HCT116 (cell line): ENCODE measurements around the gene HRH3. TPM values are rescaled to one million over a fixed set of nuclear protein-coding genes. Genes with fewer than 3 reads are reported as not detected.

ENCODE experiments used
- ATAC-seq: fragments of 200-7000 bp; cut with Tn5 transposase; 2 replicates; pipeline ENCODE4 v1.9.1; 2020; ENCODE audit warnings: mild to moderate bottlenecking, moderate library complexity
- BruUV-seq: library from RNA; stranded (reverse); fragments of 400-500 nt; replicated peaks from 2 replicates; lab custom pipeline; 2021; lab: Mats Ljungman, UMichigan
- CTCF ChIA-PET: fragments of 300-600 bp; sonication (Branson Sonifier 250); formaldehyde crosslinking; loops from one replicate; lab custom pipeline; 2021; ENCODE audit warnings: antibody characterized with exemption; lab: Charles Lee
- POLR2A ChIA-PET: fragments of 300-600, 350-600 bp; sonication (Branson Sonifier 250); formaldehyde crosslinking; loops from one replicate; lab custom pipeline; 2021; ENCODE audit warnings: antibody characterized with exemption; lab: Charles Lee
- RAD21 ChIA-PET, 2 experiments: fragments of 300-600 bp; sonication (Branson Sonifier 250); formaldehyde crosslinking; loops; one replicate each; lab custom pipeline; 2023; ENCODE audit warnings: low total read pairs in 2 of 2; ENCODE audit not compliant: uncharacterized antibody in 2 of 2, unreplicated experiment in 2 of 2, low non-redundant PET in 1 of 2; lab: Charles Lee
- DNase-seq: peaks from one replicate; pipeline ENCODE4 v3.0.0-alpha.2; 2010; ENCODE audit warnings: low read depth, low spot score
- H2AFZ ChIP-seq: fragments of 200-600 bp; shearing (Covaris generic), sonication (generic); 2 replicates; pipeline ENCODE4 v1.6.1; 2017; ENCODE audit warnings: low read depth, mixed run types, mixed read lengths, antibody characterized with exemption, low read length; ENCODE audit not compliant: poor library complexity, severe bottlenecking
- H3K27ac ChIP-seq: 2 replicates; pipeline ENCODE4 v1.5.1; 2012; ENCODE audit warnings: low read depth, low read length
- H3K27me3 ChIP-seq: fragments of 200-600 bp; sonication (generic); 2 replicates; pipeline ENCODE4 v1.6.1; 2016; ENCODE audit warnings: mixed run types, low read length, mixed read lengths; ENCODE audit not compliant: insufficient read depth
- H3K36me3 ChIP-seq, 2 experiments: fragments of 200-500 bp in 1 of 2; fragments of 200-600 bp in 1 of 2; sonication (Bioruptor generic) in 1 of 2; sonication (generic) in 1 of 2; 2 replicates each; pipeline versions ENCODE4 v1.5.1 to v1.6.1; 2014 to 2016; ENCODE audit warnings: low read length in 2 of 2, inconsistent platforms in 1 of 2, mixed read lengths in 1 of 2, mixed run types in 1 of 2; ENCODE audit not compliant: insufficient read depth in 2 of 2, control insufficient read depth in 1 of 2
- H3K4me1 ChIP-seq, 2 experiments: fragments of 200-600 bp in 1 of 2; sonication (generic) in 1 of 2; 2 replicates each; pipeline versions ENCODE4 v1.5.1 to v1.6.1; 2012 to 2017; ENCODE audit warnings: low read length in 2 of 2, inconsistent platforms in 1 of 2, mild to moderate bottlenecking in 1 of 2, mixed read lengths in 1 of 2, mixed run types in 1 of 2, moderate library complexity in 1 of 2; ENCODE audit not compliant: insufficient read depth in 2 of 2, control insufficient read depth in 1 of 2
- H3K4me2 ChIP-seq: fragments of 200-600 bp; sonication (generic); 2 replicates; pipeline ENCODE4 v1.6.1; 2017; ENCODE audit warnings: mixed run types, low read length, mixed read lengths
- H3K4me3 ChIP-seq, 2 experiments: fragments of 200-600 bp in 1 of 2; sonication (generic) in 1 of 2; replicated peaks in 1 of 2; 2 replicates each; pipeline ENCODE4 v1.5.1; 2011 to 2016; ENCODE audit warnings: low read length in 2 of 2, control low read depth in 1 of 2, low read depth in 1 of 2, mild to moderate bottlenecking in 1 of 2, mixed read lengths in 1 of 2, mixed run types in 1 of 2
- H3K79me2 ChIP-seq: fragments of 200-600 bp; sonication (generic); 2 replicates; pipeline ENCODE4 v1.6.1; 2017; ENCODE audit warnings: mild to moderate bottlenecking, mixed run types, low read length, moderate library complexity, mixed read lengths; ENCODE audit not compliant: insufficient read depth
- H3K9ac ChIP-seq: fragments of 200-600 bp; sonication (generic); 2 replicates; pipeline ENCODE4 v1.6.1; 2016; ENCODE audit warnings: low read length, mixed read lengths
- H3K9me2 ChIP-seq: fragments of 200-600 bp; sonication (generic), shearing (Covaris generic); 2 replicates; pipeline ENCODE4 v1.6.1; 2017; ENCODE audit warnings: mixed run types, mild to moderate bottlenecking, moderate library complexity; ENCODE audit not compliant: insufficient read depth
- H3K9me3 ChIP-seq, 2 experiments: fragments of 200-500 bp in 1 of 2; fragments of 200-600 bp in 1 of 2; sonication (Bioruptor generic) in 1 of 2; sonication (generic) in 1 of 2; 2 replicates each; pipeline ENCODE4 v1.6.1; 2014 to 2017; ENCODE audit warnings: low read length in 2 of 2, mixed read lengths in 2 of 2, inconsistent platforms in 1 of 2, low read depth in 1 of 2, mild to moderate bottlenecking in 1 of 2, mixed run types in 1 of 2, moderate library complexity in 1 of 2; ENCODE audit not compliant: control insufficient read depth in 1 of 2, insufficient read depth in 1 of 2
- H4K20me1 ChIP-seq: fragments of 200-600 bp; sonication (generic), shearing (Covaris generic); 2 replicates; pipeline ENCODE4 v1.6.1; 2017; ENCODE audit warnings: mixed run types, mild to moderate bottlenecking, moderate library complexity; ENCODE audit not compliant: insufficient read depth
- CEBPB ChIP-seq: IDR thresholded peaks from 2 replicates; pipeline ENCODE4 v1.6.1; 2012; ENCODE audit warnings: low read depth
- EGR1 ChIP-seq: IDR thresholded peaks from 2 replicates; pipeline ENCODE4 v1.6.1; 2012; ENCODE audit warnings: low read depth
- EZH2phosphoT487 ChIP-seq: fragments of 200-600 bp; IDR thresholded peaks from 2 replicates; pipeline ENCODE4 v1.6.1; 2018; ENCODE audit warnings: antibody characterized with exemption, borderline replicate concordance
- MAX ChIP-seq: IDR thresholded peaks from 2 replicates; pipeline ENCODE4 v1.6.1; 2012
- POLR2AphosphoS5 ChIP-seq: IDR thresholded peaks from 2 replicates; pipeline ENCODE4 v1.6.1; 2011; ENCODE audit warnings: mild to moderate bottlenecking, low read depth, low read length, moderate library complexity
- RAD21 ChIP-seq: IDR thresholded peaks from 2 replicates; pipeline ENCODE4 v1.6.1; 2012; ENCODE audit warnings: low read depth, mild to moderate bottlenecking
- SRF ChIP-seq: IDR thresholded peaks from 2 replicates; pipeline ENCODE4 v1.6.1; 2012; ENCODE audit warnings: low read depth
- TCF7L2 ChIP-seq: IDR thresholded peaks from 2 replicates; pipeline ENCODE4 v1.7.0; 2011; ENCODE audit warnings: borderline replicate concordance, inconsistent platforms; ENCODE audit not compliant: insufficient read depth, insufficient read length; ENCODE audit errors: extremely low read depth
- ZBTB33 ChIP-seq: IDR thresholded peaks from 2 replicates; pipeline ENCODE4 v1.6.1; 2011; ENCODE audit warnings: mild to moderate bottlenecking, low read length, moderate library complexity; ENCODE audit not compliant: insufficient replicate concordance; ENCODE audit errors: extremely low read depth
- intact Hi-C: fragments of 100-400 bp; cut with micrococcal nuclease; formaldehyde crosslinking; loops from 2 replicates; pipeline ENCODE4 v1.10.0; 2022
- total RNA-seq: library from RNA; stranded (reverse); gene quantifications from one replicate; pipeline ENCODE4 v1.2.1, GENCODE V29; 2021; ENCODE audit not compliant: unreplicated experiment

Gene HRH3
- total RNA-seq, 1 experiment from 2014 or later: not detected

GRCh38 chr20:62225820-62226635, 6.0 kb upstream of the HRH3 start:
- intact Hi-C loops: no loop called here
- CTCF ChIA-PET: no interaction called here
- POLR2A ChIA-PET: no interaction called here
- no peak overlapping the region for H3K4me3 ChIP-seq
- no peaks in the 10 kb centered on the region for H3K36me3 ChIP-seq
- ATAC-seq (no peak), DNase-seq (no peak)
- H3K4me1 ChIP-seq: peaks cover 0 to 8% of the 10 kb centered on the region in 2 experiments; a peak in 1 of 4 replicates
- no TSS peak for BruUV-seq
- RAD21 ChIA-PET: no interaction called here
- no peak overlapping the region for H3K4me2 ChIP-seq
- no peak for TF ChIP-seq ZBTB33
- no peak for TF ChIP-seq CEBPB
- no peak for TF ChIP-seq EGR1
- no peaks in the 10 kb centered on the region for H4K20me1 ChIP-seq
- no peaks in the 10 kb centered on the region for H3K9me2 ChIP-seq
- H3K79me2 ChIP-seq: no peaks in the 10 kb centered on the region
- no peaks in the 10 kb centered on the region for H3K9me3 ChIP-seq
- H3K27ac ChIP-seq: no peak overlapping the region
- no peak overlapping the region for H3K9ac ChIP-seq
- H2AFZ ChIP-seq: no peak overlapping the region
- H3K27me3 ChIP-seq: peaks cover 23% of the 10 kb centered on the region; the same call in 1 of the 2 replicates

GRCh38 chr20:62225026-62225425, 4.9 kb upstream of the HRH3 start:
- H3K4me3 ChIP-seq: no peak overlapping the region
- H2AFZ ChIP-seq: no peak overlapping the region
- BruUV-seq: no TSS peak
- ATAC-seq (no peak), DNase-seq (no peak)
- TF ChIP-seq EGR1 (no peak), CEBPB (no peak), SRF (no peak), RAD21 (no peak), POLR2AphosphoS5 (no peak), MAX (no peak), EZH2phosphoT487 (no peak), TCF7L2 (no peak)
- CTCF ChIA-PET: no interaction called here
- H3K79me2 ChIP-seq: no peaks in the 10 kb centered on the region
- H3K4me1 ChIP-seq: peaks cover 0 to 8% of the 10 kb centered on the region in 2 experiments; a peak in 1 of 4 replicates
- no peaks in the 10 kb centered on the region for H3K9me2 ChIP-seq
- RAD21 ChIA-PET: no interaction called here
- no peaks in the 10 kb centered on the region for H3K9me3 ChIP-seq
- intact Hi-C loops: no loop called here
- H3K36me3 ChIP-seq: no peaks in the 10 kb centered on the region
- peaks cover 23% of the 10 kb centered on the region; the same call in 1 of the 2 replicates for H3K27me3 ChIP-seq
- POLR2A ChIA-PET: no interaction called here
- H3K9ac ChIP-seq: no peak overlapping the region
- H3K4me2 ChIP-seq: no peak overlapping the region
- no peaks in the 10 kb centered on the region for H4K20me1 ChIP-seq
- H3K27ac ChIP-seq: no peak overlapping the region
